ENCODE results near the gene RANBP17. TPM values are rescaled to one million over a fixed set of nuclear protein-coding genes. Genes with fewer than 3 reads are reported as not detected.

Gene RANBP17
- total and polyA plus RNA-seq, 9 of the 15 experiments (the other 6 are each of a cell fraction or from before 2014, with no cell fraction given) = not detected

GRCh38 chr5:171307789-171308452 is 446.1 kb downstream of the RANBP17 start:
- POLR2A ChIA-PET = no interaction called here
- BruUV-seq (replicated peaks) = no TSS peak
- CTCF ChIA-PET (ENCODE audit: low intra/inter-chr PET ratio) = no interaction called here
- Histone ChIP-seq H3K79me2 (ENCODE audit: control insufficient read depth, insufficient read depth, low read length) (no peaks in the 10 kb centered on the region), H3K4me3 (no peak overlapping the region), H3K4me1 (replicated peaks in 1 of 2; ENCODE audit: control insufficient read depth in 2 of 2, insufficient read depth in 2 of 2, low read length in 2 of 2) (peaks cover 0 to 4% of the 10 kb centered on the region in 2 experiments; a peak in 1 of 5 replicates), H3K9ac (ENCODE audit: insufficient read depth in 1 of 2, low read depth in 2 of 2, low read length in 2 of 2) (no peak overlapping the region), H3K27ac (ENCODE audit: extremely low read depth, low read depth, low read length) (no peak overlapping the region), H3K36me3 (ENCODE audit: control insufficient read depth, insufficient read depth, low read length) (no peaks in the 10 kb centered on the region), H3K9me1 (ENCODE audit: control insufficient read depth, insufficient read depth, low read length) (no peaks in the 10 kb centered on the region), H2AFZ (ENCODE audit: low read depth, low read length) (no peak overlapping the region), H3K9me3 (replicated peaks; ENCODE audit: control insufficient read depth, insufficient read depth, low read depth, low read length) (no peaks in the 10 kb centered on the region), H4K20me1 (replicated peaks; ENCODE audit: control insufficient read depth, insufficient read depth, low read length) (no peaks in the 10 kb centered on the region), H3K27me3 (ENCODE audit: control insufficient read depth in 2 of 2, insufficient read depth in 2 of 2, low read length in 2 of 2) (peaks cover 0 to 26% of the 10 kb centered on the region in 2 experiments; a peak in 2 of 5 replicates), H3K4me2 (ENCODE audit: insufficient read depth, low read length) (no peak overlapping the region)
- ATAC-seq (no peak), FAIRE-seq (no peak), DNase-seq (ENCODE audit: extremely low read depth in 1 of 4, low spot score in 3 of 4) (no peak)
- in situ Hi-C loops (cut with MboI) = no loop called here
- TF ChIP-seq, protein P1, sequence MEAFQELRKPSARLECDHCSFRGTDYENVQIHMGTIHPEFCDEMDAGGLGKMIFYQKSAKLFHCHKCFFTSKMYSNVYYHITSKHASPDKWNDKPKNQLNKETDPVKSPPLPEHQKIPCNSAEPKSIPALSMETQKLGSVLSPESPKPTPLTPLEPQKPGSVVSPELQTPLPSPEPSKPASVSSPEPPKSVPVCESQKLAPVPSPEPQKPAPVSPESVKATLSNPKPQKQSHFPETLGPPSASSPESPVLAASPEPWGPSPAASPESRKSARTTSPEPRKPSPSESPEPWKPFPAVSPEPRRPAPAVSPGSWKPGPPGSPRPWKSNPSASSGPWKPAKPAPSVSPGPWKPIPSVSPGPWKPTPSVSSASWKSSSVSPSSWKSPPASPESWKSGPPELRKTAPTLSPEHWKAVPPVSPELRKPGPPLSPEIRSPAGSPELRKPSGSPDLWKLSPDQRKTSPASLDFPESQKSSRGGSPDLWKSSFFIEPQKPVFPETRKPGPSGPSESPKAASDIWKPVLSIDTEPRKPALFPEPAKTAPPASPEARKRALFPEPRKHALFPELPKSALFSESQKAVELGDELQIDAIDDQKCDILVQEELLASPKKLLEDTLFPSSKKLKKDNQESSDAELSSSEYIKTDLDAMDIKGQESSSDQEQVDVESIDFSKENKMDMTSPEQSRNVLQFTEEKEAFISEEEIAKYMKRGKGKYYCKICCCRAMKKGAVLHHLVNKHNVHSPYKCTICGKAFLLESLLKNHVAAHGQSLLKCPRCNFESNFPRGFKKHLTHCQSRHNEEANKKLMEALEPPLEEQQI (IDR thresholded peaks at IDR 0.05) = no peak
- TF ChIP-seq MLX (CRISPR knock-in tag; conservative IDR thresholded peaks at IDR 0.05) = no peak
- TF ChIP-seq DACH1 (IDR thresholded peaks at IDR 0.05; ENCODE audit: partially characterized antibody) = no peak
- WGBS (ENCODE audit: insufficient coverage, low coverage, missing lambda C conversion rate) = 15% methylated on average over 21 of the region's 42 CpGs
- intact Hi-C loops (cut with micrococcal nuclease) = no loop called here

Measured in K562 (cell line).